GM19193 (cell line): ENCODE data around the gene STEAP2.

Experiments
- POLR2A ChIP-seq: IDR thresholded peaks from 4 replicates; pipeline ENCODE4 v1.6.1; 2011; ENCODE audit not compliant: insufficient read depth, insufficient read length; ENCODE audit errors: extremely low read depth

STEAP2 gene

GRCh38 chr7:90242369-90243168 is 31.0 kb downstream of the STEAP2 start:
- no peak for TF ChIP-seq POLR2A

- no peak for TF ChIP-seq POLR2A
Observed at GRCh38 chr7:90243556-90243955, 32.0 kb downstream of the STEAP2 start.

- TF ChIP-seq POLR2A = no peak
Observed at GRCh38 chr7:90244565-90244908, 33.0 kb downstream of the STEAP2 start.

- TF ChIP-seq POLR2A = peak; percentile 66
Observed at GRCh38 chr7:90244909-90245851, 33.6 kb downstream of the STEAP2 start, which contains the start of gene CFAP69. Gene CFAP69, plus strand, starts transcription at chr7:90245174. Its CDS starts 251 bp downstream, at chr7:90245425.

- TF ChIP-seq POLR2A = no peak
Observed at GRCh38 chr7:90246171-90246570, 34.6 kb downstream of the STEAP2 start.

GRCh38 chr7:90248706-90249105 is 37.2 kb downstream of the STEAP2 start:
- TF ChIP-seq POLR2A = no peak

GRCh38 chr7:90250601-90251303 is 39.2 kb downstream of the STEAP2 start:
- TF ChIP-seq POLR2A = no peak

GRCh38 chr7:90251304-90251635 is 39.7 kb downstream of the STEAP2 start:
- TF ChIP-seq POLR2A = no peak

GRCh38 chr7:90256778-90257177 is 45.2 kb downstream of the STEAP2 start:
- TF ChIP-seq POLR2A = no peak

GRCh38 chr7:90261441-90261840 is 49.9 kb downstream of the STEAP2 start:
- TF ChIP-seq POLR2A = no peak

- TF ChIP-seq POLR2A = no peak
Observed at GRCh38 chr7:90262438-90262837, 50.9 kb downstream of the STEAP2 start.

GRCh38 chr7:90266808-90267207 is 55.3 kb downstream of the STEAP2 start:
- no peak for TF ChIP-seq POLR2A

- TF ChIP-seq POLR2A = no peak
Observed at GRCh38 chr7:90267263-90267858, 55.8 kb downstream of the STEAP2 start.

GRCh38 chr7:90269163-90269562 is 57.6 kb downstream of the STEAP2 start:
- TF ChIP-seq POLR2A = no peak
